Stimulated activated CD8-positive, alpha-beta memory T cell treated with anti-CD3 and anti-CD28 coated beads, Interleukin-4, amount 100 ng/mL, for 24 hours (primary cell): Measurements from ENCODE around the gene ARTN.

Experiments
- DNase-seq: peaks from one replicate; pipeline ENCODE4 v3.0.0-alpha.2; 2020; ENCODE audit warnings: low read depth

Gene ARTN

DNA sequence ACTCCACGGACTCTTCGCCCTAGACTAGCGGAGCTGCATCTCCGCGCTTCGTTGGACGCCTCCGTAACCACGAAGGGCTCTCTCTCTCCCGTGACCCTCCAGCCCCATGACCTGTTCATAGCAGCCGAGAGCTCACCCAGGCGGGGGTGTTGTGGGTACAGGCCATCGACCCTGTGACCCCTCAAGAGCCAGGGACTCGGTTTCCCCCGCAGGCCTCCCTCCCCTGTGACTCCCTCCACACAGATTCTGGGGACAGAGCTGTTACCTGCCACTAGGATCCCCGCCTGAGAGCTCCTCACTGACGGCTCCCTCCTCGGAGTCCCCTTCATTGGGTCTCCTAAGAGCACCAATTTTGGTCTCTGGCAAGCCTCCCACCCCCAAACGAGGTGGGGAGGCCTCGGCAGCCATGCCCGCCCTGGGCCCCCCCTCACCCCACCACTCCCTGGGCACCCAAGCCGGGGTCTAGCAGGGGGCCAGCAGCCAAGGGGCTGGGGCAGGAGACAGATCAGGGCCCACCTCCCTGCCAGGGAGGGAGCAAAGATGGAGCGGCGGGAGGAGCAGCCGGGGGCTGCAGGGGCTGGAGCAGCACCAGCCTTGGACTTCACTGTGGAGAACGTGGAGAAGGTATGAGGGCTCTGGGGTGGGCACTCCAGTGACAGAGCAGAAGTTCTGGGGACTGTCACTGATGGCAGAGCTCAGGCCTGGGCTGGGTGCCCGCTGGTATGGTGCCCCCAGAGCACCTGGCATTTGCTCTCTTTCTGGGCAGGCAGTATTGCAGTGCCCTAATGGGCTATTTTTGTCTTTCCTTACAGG lies 13.7 kb downstream of the ARTN start:
- DNase-seq, result no peak

DNA sequence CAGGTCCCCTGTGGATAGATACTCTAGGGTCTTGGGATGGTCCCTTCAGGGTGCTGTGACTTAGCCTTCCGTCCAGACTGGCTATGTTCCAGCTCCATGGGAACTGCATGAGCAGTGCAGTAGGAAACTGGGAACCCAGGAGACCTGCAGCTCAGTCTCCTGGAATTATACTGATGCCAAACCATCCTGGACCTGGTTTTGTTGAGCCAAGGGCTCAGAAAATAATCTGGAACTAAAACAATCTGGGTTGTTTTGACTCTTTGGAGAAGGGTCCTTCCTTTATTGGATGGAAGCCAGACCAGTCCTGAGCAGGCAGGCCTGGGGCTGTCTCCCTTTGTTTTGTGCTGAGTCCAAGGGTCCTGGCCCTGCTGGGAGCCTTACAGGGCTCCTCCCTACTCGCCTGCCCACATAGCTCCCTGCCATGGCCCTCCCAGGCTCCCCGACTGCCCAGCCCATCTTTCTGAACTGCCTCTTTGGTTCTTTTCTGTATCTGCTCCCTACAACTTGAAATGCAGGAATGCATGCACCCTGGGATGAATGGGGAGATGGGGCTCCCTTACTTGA lies 14.4 kb downstream of the ARTN start:
- no peak for DNase-seq

DNA sequence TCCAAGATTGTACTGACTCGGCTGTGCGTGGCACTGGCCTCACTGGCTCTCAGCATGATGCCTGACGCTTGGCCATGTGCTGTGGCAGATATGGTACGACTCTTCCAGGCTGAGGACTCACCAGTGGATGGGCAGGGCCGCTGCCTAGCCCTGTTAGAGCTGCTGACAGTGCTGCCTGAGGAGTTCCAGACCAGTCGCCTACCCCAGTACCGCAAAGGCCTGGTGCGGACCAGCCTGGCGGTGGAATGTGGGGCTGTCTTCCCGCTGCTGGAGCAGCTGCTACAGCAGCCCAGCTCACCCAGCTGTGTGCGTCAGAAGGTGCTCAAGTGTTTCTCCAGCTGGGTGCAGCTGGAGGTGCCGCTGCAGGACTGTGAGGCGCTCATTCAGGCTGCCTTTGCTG lies 16.1 kb downstream of the ARTN start:
- DNase-seq, result no peak

DNA sequence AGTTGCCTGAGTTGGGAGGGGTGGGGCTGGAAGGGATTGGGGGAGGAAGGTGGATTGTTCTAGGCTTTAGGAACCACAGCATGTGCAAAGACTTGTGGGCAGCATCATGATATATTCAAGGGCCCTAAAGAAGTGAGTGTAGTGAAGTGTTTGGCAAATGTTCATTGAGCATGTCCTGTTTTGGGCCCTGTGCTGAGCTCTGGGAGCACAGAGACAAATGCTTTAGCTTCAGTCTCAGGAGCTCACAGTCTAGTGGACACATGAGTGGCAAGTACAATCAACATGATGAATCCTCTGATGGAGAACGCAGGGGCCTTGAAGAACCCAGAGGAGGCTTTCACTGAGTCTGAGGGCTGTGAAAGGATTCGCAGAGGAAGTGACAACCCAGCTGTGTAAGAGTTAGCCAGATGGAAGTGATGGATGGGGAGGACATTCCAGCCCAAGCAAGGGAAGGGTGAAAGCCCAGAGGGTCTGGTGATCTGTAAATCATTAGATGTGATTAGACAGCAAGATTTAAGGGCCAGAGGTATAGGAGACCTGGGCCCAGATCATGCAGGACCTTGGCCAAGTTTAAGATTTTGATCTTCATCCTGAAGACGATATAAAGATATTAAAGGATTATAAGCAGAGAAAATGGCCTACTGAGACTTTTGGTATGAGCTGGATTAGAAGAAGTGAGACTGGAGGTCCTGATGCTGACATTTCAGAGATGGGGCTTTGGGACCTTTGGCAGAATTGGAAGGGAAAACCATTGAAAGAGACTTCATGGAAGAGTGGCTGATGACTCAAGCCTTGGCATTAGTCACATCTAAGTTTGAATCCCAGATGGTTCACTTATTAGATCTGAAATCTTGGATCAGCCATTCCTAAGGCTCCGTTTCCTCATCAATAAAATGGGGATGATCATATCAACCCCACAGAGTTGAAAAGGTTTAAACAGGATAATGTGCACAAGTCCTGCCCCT lies 17.7 kb downstream of the ARTN start:
- no peak for DNase-seq

DNA sequence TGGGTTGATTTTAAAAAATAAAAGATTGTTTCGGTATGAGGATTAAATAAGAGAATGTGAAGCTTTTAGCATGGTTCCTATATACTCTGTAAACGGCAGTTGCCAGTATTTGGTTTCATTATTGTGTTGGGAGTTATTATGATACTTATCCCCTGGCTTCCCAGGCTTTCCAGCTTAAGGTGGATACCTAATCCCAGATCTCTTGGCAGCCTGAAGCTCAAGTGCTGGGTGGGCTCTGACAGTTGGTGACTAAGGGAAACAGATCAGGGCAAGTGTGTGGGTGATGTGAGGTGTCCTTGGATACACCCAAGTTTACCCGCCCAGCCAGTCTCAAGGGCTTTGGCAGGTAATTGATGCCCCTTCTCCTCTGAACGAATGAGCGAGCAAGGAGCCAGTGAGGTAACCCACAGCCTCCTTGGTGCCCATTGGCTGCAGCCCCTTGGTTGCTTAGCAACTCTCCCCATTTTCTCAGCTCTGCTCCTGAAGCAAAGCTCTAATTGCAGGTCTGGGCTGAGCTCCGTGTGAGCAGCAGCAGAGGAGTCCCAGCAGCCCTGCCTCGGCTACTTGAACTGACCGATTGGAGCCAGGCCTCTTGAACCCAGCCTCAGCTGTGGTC lies 19.2 kb downstream of the ARTN start:
- DNase-seq, result no peak

DNA sequence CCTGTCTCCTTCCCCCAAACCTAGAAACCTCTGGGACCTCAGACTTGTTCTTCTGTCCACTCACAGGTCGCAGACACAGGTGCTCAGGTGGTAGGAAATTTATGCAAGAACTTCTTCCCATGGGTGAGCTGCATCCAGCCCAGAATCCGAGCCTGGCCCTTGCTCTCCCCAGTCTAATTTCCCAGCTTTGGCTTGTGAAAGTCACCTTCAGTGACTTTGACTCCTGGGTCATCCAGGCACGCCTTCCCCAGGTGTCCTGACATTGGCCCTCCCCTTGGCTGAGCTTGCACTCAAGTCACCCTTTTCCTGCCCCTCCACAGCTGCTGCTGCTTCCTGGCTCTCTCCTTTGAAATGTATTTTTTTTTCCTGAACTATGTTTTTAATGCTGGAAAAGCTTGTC lies 19.8 kb downstream of the ARTN start:
- no peak for DNase-seq

DNA sequence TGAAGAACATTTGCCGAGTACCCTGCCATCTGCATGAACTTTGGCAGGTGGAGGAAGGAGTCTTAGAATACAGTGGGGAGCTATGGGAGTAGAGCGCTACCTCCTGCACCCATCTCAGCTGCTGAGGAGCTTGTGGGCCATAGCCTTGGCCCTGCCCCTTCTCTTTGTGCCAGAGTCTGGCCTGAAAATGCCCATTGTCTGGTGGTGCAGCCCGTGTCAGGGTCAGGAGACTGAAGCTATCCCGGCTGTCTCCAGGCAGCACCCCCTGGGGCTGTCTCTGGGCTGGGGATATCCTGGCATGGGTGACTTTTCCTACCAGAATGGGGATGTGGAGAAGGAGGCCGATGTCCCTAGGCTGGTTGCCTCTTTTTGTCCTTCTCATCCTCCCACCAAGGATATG lies 20.4 kb downstream of the ARTN start:
- no peak for DNase-seq

DNA sequence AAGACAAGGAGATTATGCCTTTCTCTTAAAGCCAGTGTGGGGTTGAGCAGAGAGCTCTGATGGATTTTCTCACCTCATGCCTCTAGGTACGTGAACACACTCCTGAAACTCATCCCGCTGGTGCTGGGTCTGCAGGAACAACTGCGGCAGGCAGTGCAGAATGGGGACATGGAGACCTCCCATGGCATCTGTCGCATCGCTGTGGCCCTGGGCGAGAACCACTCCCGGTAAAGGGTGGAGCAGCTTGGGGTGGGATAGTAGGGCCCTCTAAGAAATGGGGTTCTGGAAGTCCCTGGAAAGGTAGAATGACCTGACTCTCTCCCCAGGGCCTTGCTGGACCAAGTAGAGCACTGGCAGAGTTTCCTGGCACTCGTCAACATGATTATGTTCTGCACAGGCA lies 22.6 kb downstream of the ARTN start:
- no peak for DNase-seq

DNA sequence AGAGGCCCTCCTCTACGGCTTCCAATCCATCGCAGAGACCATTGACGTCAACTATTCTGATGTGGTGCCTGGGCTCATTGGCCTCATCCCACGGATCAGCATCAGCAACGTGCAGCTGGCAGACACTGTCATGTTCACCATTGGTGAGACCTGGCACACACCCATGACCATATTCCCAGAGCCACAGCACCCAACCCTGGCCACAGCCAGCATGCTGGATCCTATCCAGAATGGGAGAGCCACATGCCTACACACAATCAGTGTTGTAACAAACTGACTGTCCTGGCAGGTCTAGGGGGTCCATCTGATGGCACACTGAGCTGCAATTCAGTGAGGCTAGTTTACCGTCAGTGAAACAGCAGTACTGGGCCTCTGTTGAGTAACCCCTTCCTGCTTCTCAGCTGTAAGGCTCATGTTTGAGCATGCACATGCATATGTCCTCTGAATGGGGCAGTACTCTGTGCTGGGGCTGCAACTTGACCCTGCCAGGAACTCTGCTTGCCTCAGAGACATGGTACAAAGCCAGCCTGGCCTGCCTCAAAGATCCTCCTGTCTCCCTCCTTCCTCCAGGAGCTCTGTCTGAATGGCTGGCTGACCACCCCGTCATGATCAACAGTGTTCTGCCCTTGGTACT lies 23.9 kb downstream of the ARTN start:
- DNase-seq, result no peak

DNA sequence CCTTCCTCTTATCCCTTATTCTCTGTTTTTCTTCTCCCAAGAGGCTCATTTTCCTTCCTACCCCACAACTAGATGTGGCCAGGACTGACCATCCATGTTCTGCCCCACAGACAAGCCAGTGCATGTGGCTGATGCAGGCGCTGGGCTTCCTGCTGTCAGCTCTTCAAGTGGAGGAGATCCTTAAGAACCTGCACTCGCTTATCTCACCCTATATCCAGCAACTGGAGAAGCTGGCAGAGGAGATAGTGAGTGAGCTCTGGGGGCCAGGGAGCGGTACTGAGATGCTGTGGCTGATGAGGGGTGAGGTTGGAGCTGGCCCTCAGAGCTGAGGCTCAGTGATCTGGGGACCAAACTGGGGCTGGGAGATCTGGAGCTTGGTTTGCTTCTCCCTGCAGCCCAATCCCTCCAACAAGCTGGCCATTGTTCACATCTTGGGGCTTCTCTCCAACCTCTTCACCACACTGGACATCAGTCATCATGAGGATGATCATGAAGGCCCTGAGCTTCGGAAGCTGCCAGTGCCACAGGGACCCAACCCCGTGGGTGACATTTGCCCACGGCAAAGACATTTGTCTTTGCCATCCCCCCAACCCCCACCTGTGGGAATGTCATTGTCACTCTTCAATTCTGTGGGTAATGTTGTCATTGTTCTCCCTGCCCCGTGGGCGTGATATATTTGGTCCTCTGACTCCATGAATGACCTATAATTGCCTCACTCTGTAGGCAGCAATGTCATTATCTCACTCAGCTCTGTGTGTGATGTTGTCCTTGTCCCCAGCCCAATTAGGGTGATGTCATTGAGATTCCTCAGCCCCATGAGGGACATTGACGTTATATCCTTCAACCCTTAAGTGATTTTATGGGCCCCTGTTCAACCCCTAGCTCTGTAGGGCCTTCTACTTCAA lies 25.0 kb downstream of the ARTN start:
- DNase-seq, result no peak

DNA sequence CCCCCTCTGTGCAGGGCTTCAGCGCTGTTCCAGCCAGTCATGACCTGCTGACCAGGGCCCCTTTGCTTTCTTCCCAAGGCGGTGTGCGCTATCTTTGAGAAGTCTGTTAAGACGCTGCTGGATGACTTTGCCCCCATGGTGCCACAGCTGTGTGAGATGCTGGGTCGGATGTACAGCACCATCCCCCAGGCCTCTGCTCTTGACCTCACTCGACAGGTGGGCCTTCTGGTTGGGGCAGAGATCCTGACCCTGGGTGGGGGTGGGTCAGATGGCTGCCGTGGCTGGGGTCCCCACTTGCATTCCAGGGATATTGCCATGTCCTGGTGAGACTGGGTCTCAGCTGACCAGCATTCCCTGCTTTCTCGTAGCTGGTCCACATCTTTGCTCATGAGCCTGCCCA lies 27.2 kb downstream of the ARTN start:
- no peak for DNase-seq

DNA sequence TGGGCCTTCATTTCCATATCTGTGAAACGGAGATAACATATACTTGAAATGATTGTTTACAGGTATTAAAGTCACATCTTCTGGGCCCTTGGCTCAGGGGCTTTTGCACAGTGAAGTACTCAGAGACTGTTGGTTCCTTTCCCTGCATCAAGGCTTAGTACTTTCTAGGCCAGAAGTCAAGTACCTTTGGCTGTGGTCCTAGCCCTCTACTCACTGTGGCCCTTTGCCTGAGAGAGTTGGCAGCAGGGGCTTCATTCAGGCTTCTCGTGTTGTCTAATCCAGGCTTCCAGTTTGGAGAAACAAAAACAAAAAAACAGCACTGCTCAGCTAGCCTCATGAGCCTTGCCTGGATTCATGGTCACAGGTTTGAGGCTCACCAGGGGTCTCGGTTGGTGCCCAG lies 28.1 kb downstream of the ARTN start:
- DNase-seq, result no peak

DNA sequence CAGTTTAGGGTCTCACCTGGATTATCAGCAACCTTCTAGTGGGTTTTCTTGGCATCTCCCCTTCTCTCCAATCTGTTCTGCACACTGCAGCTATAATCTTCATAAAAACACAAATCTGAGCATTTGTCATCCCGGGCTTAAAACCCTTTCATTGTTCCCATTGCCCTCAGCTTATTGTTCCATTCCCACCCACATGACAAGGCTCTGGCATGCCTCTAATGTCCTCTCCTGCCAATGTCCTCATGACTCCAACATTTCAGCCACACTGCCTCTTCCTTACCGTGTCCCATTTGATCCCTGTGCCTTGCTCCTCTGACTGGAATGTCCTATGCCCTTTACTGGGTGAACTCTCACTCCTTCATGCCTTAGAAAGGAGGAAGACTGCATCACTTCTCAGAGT lies 28.7 kb downstream of the ARTN start:
- no peak for DNase-seq

DNA sequence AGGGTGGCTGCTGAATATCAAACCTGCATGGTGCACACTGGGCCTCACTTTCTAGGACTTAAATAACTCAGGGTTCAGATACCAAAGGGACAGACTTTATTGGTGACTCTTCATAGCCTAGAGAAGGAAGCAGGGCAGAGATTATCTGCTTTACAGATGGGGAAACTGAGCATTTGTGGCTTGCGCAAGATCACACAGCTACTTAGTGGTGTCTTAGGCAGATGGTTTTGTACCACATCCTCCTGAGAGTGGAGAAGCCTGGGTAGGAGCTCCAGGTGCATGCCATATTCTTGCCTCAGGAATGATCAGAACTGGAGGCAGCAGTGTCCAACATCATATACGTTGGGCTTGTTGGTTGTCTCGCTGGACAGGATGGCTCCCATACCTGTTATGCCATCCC lies 29.4 kb downstream of the ARTN start:
- DNase-seq, result no peak

DNA sequence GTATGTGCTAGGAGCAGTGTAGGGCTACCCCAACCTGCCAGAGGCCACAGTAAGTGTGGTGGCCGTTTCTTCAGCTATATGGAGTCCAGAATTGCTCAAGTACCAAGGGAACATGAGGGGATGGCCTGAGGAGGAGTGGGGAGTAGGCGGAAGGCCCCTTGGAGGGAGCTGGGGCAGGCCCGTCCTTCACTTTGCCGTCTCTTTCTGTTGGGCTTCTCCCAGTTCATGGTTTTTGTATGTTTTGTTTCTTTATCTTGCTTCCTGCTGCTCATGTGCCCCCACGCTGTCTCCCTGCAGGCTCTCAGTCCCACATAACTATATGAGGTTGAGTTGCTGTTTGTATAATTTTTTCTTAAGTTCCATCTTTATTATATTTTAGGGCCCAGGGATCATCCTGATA lies 30.3 kb downstream of the ARTN start:
- DNase-seq, result no peak

DNA sequence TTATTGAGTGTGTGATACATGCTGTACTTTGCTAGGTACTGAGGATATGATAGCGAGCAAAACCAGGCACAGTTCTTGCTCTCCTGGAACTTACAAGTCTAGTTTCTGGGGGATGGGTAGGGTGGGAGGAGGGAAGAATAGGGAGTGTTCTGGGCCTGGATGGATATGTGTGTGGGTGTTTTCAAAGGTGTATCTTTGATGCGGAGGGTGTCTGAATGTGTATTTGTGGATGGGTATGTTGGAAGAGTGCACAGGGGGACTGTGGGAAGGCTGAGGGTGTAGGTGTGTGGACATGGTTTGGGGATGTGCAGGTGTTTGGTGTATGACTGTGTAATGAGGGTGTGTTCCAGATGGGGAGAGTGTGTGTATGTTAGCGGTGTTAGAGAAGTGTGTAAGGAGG lies 31.7 kb downstream of the ARTN start:
- DNase-seq, result no peak

DNA sequence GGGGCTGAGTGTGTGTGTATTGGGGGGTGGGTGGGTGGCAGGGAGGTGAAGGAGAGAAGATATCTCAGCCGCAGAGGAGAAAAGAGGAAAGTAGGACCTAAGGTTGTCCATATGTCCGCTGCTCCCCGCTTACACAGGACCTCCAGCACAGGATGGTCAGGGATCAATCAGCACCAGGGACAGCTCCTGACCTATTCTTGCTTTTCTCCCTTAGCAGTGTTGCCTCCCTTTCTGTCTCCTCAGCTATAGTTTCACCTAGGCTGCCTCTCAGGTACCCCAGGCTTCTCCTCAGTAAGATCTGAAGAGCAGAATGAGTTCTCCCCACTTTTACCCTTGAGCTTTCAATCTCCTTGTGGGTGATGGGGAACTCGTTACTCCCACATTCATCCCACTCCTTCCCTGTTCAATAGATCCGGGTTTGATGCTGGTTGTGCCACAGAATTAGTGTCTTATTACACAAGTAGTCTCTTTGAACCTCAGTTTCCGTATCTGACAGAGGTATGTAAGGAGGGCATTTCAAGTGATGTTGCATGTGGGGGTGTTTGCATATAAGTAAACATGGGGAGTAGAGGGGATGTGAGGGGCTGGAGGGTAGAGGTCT lies 34.8 kb downstream of the ARTN start:
- no peak for DNase-seq

DNA sequence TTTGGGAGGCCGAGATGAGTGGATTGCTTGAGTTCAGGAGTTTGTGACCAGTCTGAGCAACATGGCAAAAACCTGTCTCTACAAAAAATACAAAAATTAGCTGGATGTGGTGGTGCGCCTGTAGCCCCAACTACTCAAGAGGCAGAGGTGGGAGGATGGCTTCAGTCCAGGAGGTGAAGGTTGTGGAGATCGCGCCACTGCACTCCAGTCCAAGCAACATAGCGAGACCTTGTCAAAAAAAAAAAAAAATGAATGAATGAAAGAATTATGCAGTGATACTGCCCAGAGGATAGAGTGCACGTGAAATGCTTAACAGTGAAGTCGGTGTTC lies 35.8 kb downstream of the ARTN start:
- DNase-seq, result no peak

DNA sequence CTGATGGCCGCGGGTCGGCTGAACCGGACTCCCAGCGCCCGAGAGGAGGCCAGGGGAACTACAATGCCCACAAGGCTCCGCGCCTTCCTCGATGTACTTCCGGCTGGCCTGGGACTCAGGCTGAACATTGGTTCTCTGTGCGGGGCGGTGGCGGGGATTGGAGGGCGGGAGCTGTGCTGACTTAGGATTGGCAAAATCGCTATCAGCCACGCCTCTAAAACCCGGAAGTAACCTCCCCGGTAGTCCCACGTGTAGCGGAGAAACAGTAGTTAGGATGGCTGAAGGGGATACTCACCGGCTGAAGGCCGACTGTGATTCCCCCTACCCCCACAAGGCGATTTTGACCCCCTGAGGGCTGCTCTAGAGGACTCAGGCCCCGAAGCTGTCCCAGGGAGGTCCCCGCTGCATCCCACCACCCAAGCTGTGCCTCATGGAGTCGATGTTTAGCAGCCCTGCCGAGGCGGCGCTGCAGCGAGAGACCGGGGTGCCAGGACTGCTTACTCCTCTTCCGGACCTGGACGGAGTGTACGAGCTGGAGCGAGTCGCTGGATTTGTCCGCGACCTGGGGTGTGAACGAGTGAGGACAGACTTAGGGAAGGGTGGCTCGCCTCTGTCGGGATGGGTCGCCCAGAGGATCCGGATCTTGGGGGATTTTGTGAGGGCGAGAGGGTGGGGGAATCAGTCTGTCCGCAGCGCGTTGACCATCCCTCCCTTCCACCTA lies 36.3 kb downstream of the ARTN start, which contains the start of gene DPH2:
Gene DPH2, plus strand, starts transcription at position 265 of the 721 bp plus-strand sequence. Its CDS starts 166 bp downstream, at position 431.
- DNase-seq, result peak; percentile 94

DNA sequence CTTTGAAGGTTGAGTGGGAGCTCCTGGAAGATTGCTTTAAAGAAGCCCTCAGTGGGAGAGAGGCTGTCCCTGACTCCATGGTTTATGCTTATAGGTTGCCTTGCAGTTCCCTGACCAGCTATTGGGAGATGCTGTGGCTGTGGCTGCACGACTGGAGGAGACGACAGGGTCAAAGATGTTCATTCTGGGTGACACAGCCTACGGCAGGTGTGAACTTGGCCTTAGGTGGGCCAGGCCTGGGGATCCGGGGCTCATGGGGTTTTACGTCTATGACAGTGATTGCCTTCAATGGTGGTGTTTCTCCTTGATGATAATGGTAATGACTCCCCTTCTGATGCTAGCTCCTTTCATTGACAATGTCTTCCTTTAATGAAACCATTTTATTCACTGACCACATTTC lies 36.9 kb downstream of the ARTN start:
- no peak for DNase-seq
